ENCODE data around the gene RBM26. TPM values are rescaled to one million over a fixed set of nuclear protein-coding genes. Genes with fewer than 3 reads are reported as not detected.

RBM26 gene
- total RNA-seq, 1 experiment from 2014 or later, result 70.5 TPM

DNA sequence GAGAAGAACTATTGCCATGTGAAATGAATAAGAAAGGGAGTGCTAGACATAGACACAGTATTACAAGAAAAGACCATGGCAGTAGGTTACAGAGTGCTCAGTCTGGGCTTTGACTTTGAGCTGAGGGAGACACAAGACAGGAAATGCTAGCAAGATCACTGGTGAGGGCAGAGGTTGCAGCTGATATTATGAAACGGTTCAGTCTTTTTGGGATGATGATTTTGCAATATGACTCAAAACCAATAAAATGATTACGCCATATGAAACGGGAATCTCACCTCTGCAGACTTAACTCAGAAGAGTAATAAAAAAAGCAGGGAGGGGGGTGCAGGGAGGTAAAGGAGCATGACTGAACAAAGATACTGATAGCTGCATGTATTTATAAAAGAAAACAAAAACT is 123.1 kb downstream of the RBM26 start:
- H3K23me2 ChIP-seq (ENCODE audit: insufficient read length, low read depth, low read length, poor library complexity, severe bottlenecking), result no peaks in the 10 kb centered on the region
- TF ChIP-seq, protein P1, sequence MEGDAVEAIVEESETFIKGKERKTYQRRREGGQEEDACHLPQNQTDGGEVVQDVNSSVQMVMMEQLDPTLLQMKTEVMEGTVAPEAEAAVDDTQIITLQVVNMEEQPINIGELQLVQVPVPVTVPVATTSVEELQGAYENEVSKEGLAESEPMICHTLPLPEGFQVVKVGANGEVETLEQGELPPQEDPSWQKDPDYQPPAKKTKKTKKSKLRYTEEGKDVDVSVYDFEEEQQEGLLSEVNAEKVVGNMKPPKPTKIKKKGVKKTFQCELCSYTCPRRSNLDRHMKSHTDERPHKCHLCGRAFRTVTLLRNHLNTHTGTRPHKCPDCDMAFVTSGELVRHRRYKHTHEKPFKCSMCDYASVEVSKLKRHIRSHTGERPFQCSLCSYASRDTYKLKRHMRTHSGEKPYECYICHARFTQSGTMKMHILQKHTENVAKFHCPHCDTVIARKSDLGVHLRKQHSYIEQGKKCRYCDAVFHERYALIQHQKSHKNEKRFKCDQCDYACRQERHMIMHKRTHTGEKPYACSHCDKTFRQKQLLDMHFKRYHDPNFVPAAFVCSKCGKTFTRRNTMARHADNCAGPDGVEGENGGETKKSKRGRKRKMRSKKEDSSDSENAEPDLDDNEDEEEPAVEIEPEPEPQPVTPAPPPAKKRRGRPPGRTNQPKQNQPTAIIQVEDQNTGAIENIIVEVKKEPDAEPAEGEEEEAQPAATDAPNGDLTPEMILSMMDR (conservative IDR thresholded peaks at IDR 0.05), result no peak
- H4K91ac ChIP-seq (ENCODE audit: insufficient read length, low read depth, low read length), result no peak overlapping the region
- no peak overlapping the region for H3K18ac ChIP-seq (ENCODE audit: insufficient read length, low read depth, low read length)
- no peak overlapping the region for H3K23ac ChIP-seq (ENCODE audit: insufficient read length, low read depth, low read length)
- no peak overlapping the region for H2BK20ac ChIP-seq (ENCODE audit: low read depth, low read length, poor library complexity, severe bottlenecking)
- Mint-ChIP-seq H3K27ac (peak overlapping the region; percentile 1 to 16 (median 8); a peak in 4 of 7 replicates), H3K4me1 (peaks cover 23 to 36% of the 10 kb centered on the region in 2 experiments), H3K36me3 (ENCODE audit: insufficient read depth in 1 of 3, low read depth in 3 of 3) (no peaks in the 10 kb centered on the region), H3K27me3 (ENCODE audit: low read depth) (no peaks in the 10 kb centered on the region), H3K4me3 (no peak overlapping the region), H3K9me3 (no peaks in the 10 kb centered on the region; a peak in 1 of 5 replicates)
- no peak overlapping the region for H4K5ac ChIP-seq (ENCODE audit: insufficient read length, low read depth, low read length)
- no peaks in the 10 kb centered on the region for H3K79me1 ChIP-seq (ENCODE audit: insufficient read depth, low read depth, low read length, poor library complexity, severe bottlenecking)
- no peak overlapping the region for H3T11ph ChIP-seq (ENCODE audit: low read length)
- H3K9me3 ChIP-seq (ENCODE audit: control insufficient read depth, low read depth, low read length), result no peaks in the 10 kb centered on the region
- H4K20me1 ChIP-seq (ENCODE audit: control insufficient read depth, insufficient read depth, insufficient read length), result no peaks in the 10 kb centered on the region
- DNase-seq, result no peak
- H3K79me2 ChIP-seq (ENCODE audit: insufficient read depth, low read length), result no peaks in the 10 kb centered on the region
- whole genome bisulfite sequencing (ENCODE audit: extremely low coverage, insufficient read length, low lambda C conversion rate), result no CpG with 5 or more reads among the region's 3 CpGs
- no peak overlapping the region for H3K14ac ChIP-seq (ENCODE audit: insufficient read depth, low read length)
- H3K4me1 ChIP-seq (ENCODE audit: insufficient read depth, low read length), result peaks cover 11% of the 10 kb centered on the region; the same call in 1 of the 2 replicates
- H2AFZ ChIP-seq (ENCODE audit: low read length), result no peak overlapping the region
- H2BK5ac ChIP-seq (ENCODE audit: insufficient read length, low read length), result no peak overlapping the region
- no peak overlapping the region for H2BK15ac ChIP-seq (ENCODE audit: low read depth, low read length)
- H3K4me2 ChIP-seq (ENCODE audit: insufficient read depth, insufficient read length, low read length), result no peak overlapping the region
- H3K56ac ChIP-seq (ENCODE audit: insufficient read length, low read depth, low read length), result no peak overlapping the region
- H2AK5ac ChIP-seq (ENCODE audit: insufficient read length, low read length), result no peak overlapping the region
- no peaks in the 10 kb centered on the region for H3K27me3 ChIP-seq (ENCODE audit: insufficient read depth, low read length)
- no peak overlapping the region for H4K8ac ChIP-seq (replicated peaks; ENCODE audit: insufficient read length, low read depth, low read length)
- no peak overlapping the region for H3K4ac ChIP-seq (ENCODE audit: low read depth, low read length)
- no peak overlapping the region for H2BK12ac ChIP-seq (ENCODE audit: insufficient read length, low read depth, low read length)
- H3K27ac ChIP-seq (ENCODE audit: insufficient read length, low read depth, low read length), result no peak overlapping the region
- no peak overlapping the region for H3K9ac ChIP-seq (ENCODE audit: extremely low read depth, insufficient read length, low read length)
- no peak overlapping the region for H2BK120ac ChIP-seq (ENCODE audit: low read depth, low read length, poor library complexity, severe bottlenecking)
